K562 (cell line): ENCODE measurements around the gene TARP.

Experiments
- CBX1 ChIP-seq: sonication (generic); IDR thresholded peaks from 2 replicates; pipeline ENCODE4 v1.6.1; 2016; ENCODE audit warnings: antibody characterized with exemption, low read depth, mild to moderate bottlenecking
- DIDO1 ChIP-seq: fragments of 450-650 bp; IDR thresholded peaks from 2 replicates; pipeline ENCODE4 v1.6.1; 2016; ENCODE audit warnings: low read depth, missing biosample characterization, missing genetic modification characterization
- ESRRA ChIP-seq: fragments of 450-650 bp; IDR thresholded peaks from 2 replicates; pipeline ENCODE4 v1.6.1; 2014; ENCODE audit warnings: low read depth, mild to moderate bottlenecking, moderate library complexity, borderline replicate concordance
- GATAD2B ChIP-seq: fragments of 450-650 bp; IDR thresholded peaks from 2 replicates; pipeline ENCODE4 v1.6.1; 2017; ENCODE audit warnings: mild to moderate bottlenecking, borderline replicate concordance
- ILK ChIP-seq: fragments of 450-650 bp; IDR thresholded peaks from 2 replicates; pipeline ENCODE4 v1.6.1; 2016; ENCODE audit warnings: missing genetic modification characterization, low read depth, mild to moderate bottlenecking, missing compliant biosample characterization, moderate library complexity, borderline replicate concordance
- KDM5B ChIP-seq: fragments of 200-600 bp; sonication (generic); IDR thresholded peaks from 2 replicates; pipeline ENCODE4 v1.6.1; 2012; ENCODE audit warnings: low read depth, mild to moderate bottlenecking, moderate library complexity, low read length, control low read depth, inconsistent platforms; ENCODE audit not compliant: insufficient replicate concordance
- MAX ChIP-seq: sonication (generic); formaldehyde crosslinking; IDR thresholded peaks from 2 replicates; pipeline ENCODE4 v1.9.0; 2022; ENCODE audit warnings: mild to moderate bottlenecking, missing genetic modification reagents
- MTF1 ChIP-seq: fragments of 250-450 bp; sonication (Bioruptor Pico); IDR thresholded peaks from 2 replicates; pipeline ENCODE4 v1.9.0; 2021; ENCODE audit warnings: moderate library complexity, mild to moderate bottlenecking, inconsistent platforms, borderline replicate concordance
- MYC ChIP-seq, 2 experiments: fragments of 250-450 bp in 1 of 2; sonication (Bioruptor Pico) in 1 of 2; IDR thresholded peaks; 2 replicates each; pipeline versions ENCODE4 v1.5.1 to v1.6.1; 2012 to 2021; ENCODE audit warnings: low read depth in 2 of 2, borderline replicate concordance in 1 of 2, improper control_type of control experiment in 1 of 2, low read length in 1 of 2, mild to moderate bottlenecking in 1 of 2, moderate library complexity in 1 of 2
- NFIC ChIP-seq: fragments of 450-650 bp; IDR thresholded peaks from 2 replicates; pipeline ENCODE4 v1.6.1; 2017; ENCODE audit warnings: mild to moderate bottlenecking, inconsistent platforms
- NFIX ChIP-seq: fragments of 250-450 bp; sonication (Bioruptor Pico); IDR thresholded peaks from 2 replicates; pipeline ENCODE4 v1.4.0; 2020; ENCODE audit warnings: low read depth, mild to moderate bottlenecking, moderate library complexity
- POLR2B ChIP-seq: fragments of 450-650 bp; IDR thresholded peaks from 2 replicates; pipeline ENCODE4 v1.6.1; 2018; ENCODE audit warnings: low read depth; ENCODE audit not compliant: partially characterized antibody
- RBM22 ChIP-seq: fragments of 200-400 bp; formaldehyde crosslinking; IDR thresholded peaks from 2 replicates; pipeline ENCODE4 v1.6.1; 2018; ENCODE audit warnings: low read length, low read depth; ENCODE audit not compliant: poor library complexity, severe bottlenecking
- RCOR1 ChIP-seq, 2 experiments: IDR thresholded peaks; 2 replicates each; pipeline ENCODE4 v1.6.1; 2012; ENCODE audit warnings: low read depth in 2 of 2, low read length in 2 of 2, borderline replicate concordance in 1 of 2, improper control_type of control experiment in 1 of 2
- SIN3A ChIP-seq, 2 experiments: fragments of 150-350 bp in 1 of 2; IDR thresholded peaks; 2 replicates each; pipeline ENCODE4 v1.6.1; 2011 to 2016; ENCODE audit warnings: borderline replicate concordance in 2 of 2, low read depth in 2 of 2, low read length in 2 of 2, mild to moderate bottlenecking in 2 of 2, moderate library complexity in 2 of 2; ENCODE audit not compliant: control insufficient read depth in 1 of 2
- SIN3B ChIP-seq: fragments of 450-650 bp; IDR thresholded peaks from 2 replicates; pipeline ENCODE4 v1.6.1; 2017; ENCODE audit warnings: low read depth, mild to moderate bottlenecking, moderate library complexity
- SP1 ChIP-seq: sonication (generic); formaldehyde crosslinking; IDR thresholded peaks from 2 replicates; pipeline ENCODE4 v1.8.1; 2022; ENCODE audit warnings: mild to moderate bottlenecking, missing genetic modification reagents
- TAF9B ChIP-seq: fragments of 450-650 bp; IDR thresholded peaks from 2 replicates; pipeline ENCODE4 v1.6.1; 2018; ENCODE audit warnings: mild to moderate bottlenecking; ENCODE audit not compliant: partially characterized antibody
- TGIF2 ChIP-seq: sonication (generic); formaldehyde crosslinking; IDR thresholded peaks from 2 replicates; pipeline ENCODE4 v1.8.1; 2022; ENCODE audit warnings: mild to moderate bottlenecking, missing genetic modification reagents, moderate library complexity
- TRIM24 ChIP-seq, 2 experiments: fragments of 450-650 bp; IDR thresholded peaks; 2 replicates each; pipeline ENCODE4 v1.6.1; 2016
- TSC22D4 ChIP-seq: fragments of 450-650 bp; IDR thresholded peaks from 2 replicates; pipeline ENCODE4 v1.6.1; 2016; ENCODE audit warnings: missing genetic modification characterization, missing biosample characterization, control low read depth
- YBX1 ChIP-seq: fragments of 450-650 bp; IDR thresholded peaks from 2 replicates; pipeline ENCODE4 v1.7.1; 2016; ENCODE audit warnings: mild to moderate bottlenecking
- ZBTB1 ChIP-seq: sonication (generic); formaldehyde crosslinking; IDR thresholded peaks from 2 replicates; pipeline ENCODE4 v1.8.1; 2023; ENCODE audit warnings: missing genetic modification reagents, low read depth, mild to moderate bottlenecking, borderline replicate concordance
- ZNF280B ChIP-seq: fragments of 250-450 bp; sonication (Bioruptor Pico); IDR thresholded peaks from 2 replicates; pipeline ENCODE4 v1.5.1; 2021; ENCODE audit warnings: mild to moderate bottlenecking
- ZNF316 ChIP-seq: fragments of 450-650 bp; IDR thresholded peaks from 2 replicates; pipeline ENCODE4 v1.6.1; 2016
- ZNF431 ChIP-seq: sonication (generic); formaldehyde crosslinking; IDR thresholded peaks from 2 replicates; pipeline ENCODE4 v1.8.0; 2022; ENCODE audit warnings: mild to moderate bottlenecking, missing genetic modification reagents
- ZNF644 ChIP-seq: fragments of 200-800 bp; sonication (Bioruptor generic); IDR thresholded peaks from 2 replicates; pipeline ENCODE4 v1.6.1; 2016; ENCODE audit warnings: low read depth, missing genetic modification characterization, missing compliant biosample characterization
- ZNF76 ChIP-seq: fragments of 250-450 bp; sonication (Bioruptor Pico); IDR thresholded peaks from 2 replicates; pipeline ENCODE4 v1.4.0; 2020; ENCODE audit warnings: mild to moderate bottlenecking, moderate library complexity, borderline replicate concordance
- ZNF766 ChIP-seq: fragments of 200-800 bp; sonication (Bioruptor generic); conservative IDR thresholded peaks from 2 replicates; pipeline ENCODE4 v1.6.1; 2016; ENCODE audit warnings: missing genetic modification characterization, missing compliant biosample characterization
- ZSCAN29 ChIP-seq: fragments of 450-650 bp; IDR thresholded peaks from 2 replicates; pipeline ENCODE4 v1.6.1; 2017

Gene TARP

GRCh38 chr7:38311329-38311937 lies 38.0 kb upstream of the TARP start (continued):
- TF ChIP-seq ILK (tag) (no peak), DIDO1 (tag) (0 out of 2 replicates have a peak, but pooled peaks have one; percentile 50), SIN3A (IDR thresholded peaks at IDR 0.05; ENCODE audit: borderline replicate concordance in 2 of 2, control insufficient read depth in 1 of 2, low read depth in 2 of 2, low read length in 2 of 2) (no peak), GATAD2B (no peak), CBX1 (peak; percentile 21; the same call in 1 of the 2 replicates), ESRRA (0 out of 2 replicates have a peak, but pooled peaks have one; percentile 29), TGIF2 (CRISPR knock-in tag) (no peak), NFIX (CRISPR knock-in tag) (no peak), MYC (IDR thresholded peaks at IDR 0.05; ENCODE audit: low read depth, low read length) (peak; percentile 92), MYC (CRISPR knock-in tag; IDR thresholded peaks at IDR 0.05; ENCODE audit: borderline replicate concordance, low read depth) (no peak), ZNF644 (tag) (no peak), ZBTB1 (CRISPR knock-in tag) (no peak), TSC22D4 (tag) (no peak), KDM5B (peak; percentile 82), RBM22 (no peak), NFIC (peak; percentile 50), YBX1 (no peak), SP1 (CRISPR knock-in tag) (no peak), ZNF280B (CRISPR knock-in tag) (no peak), TRIM24 (IDR thresholded peaks at IDR 0.05) (no peak), POLR2B (peak; percentile 73), ZNF76 (CRISPR knock-in tag) (no peak), SIN3B (no peak), ZNF316 (no peak), ZSCAN29 (no peak), ZNF766 (CRISPR knock-in tag) (peak; percentile 64; the same call in 1 of the 2 replicates), MAX (CRISPR knock-in tag) (peak; percentile 54; the same call in 1 of the 2 replicates), RCOR1 (IDR thresholded peaks at IDR 0.05; ENCODE audit: borderline replicate concordance in 1 of 2, low read depth in 2 of 2, low read length in 2 of 2) (no peak), ZNF431 (CRISPR knock-in tag) (no peak), TAF9B (peak; percentile 67), MTF1 (CRISPR knock-in tag) (no peak)
